Liver (tissue), 9 donors: ENCODE data around the gene RAB31. TPM values are rescaled to one million over a fixed set of nuclear protein-coding genes. Genes with fewer than 3 reads are reported as not detected.

Experiments used
- DNase-seq: peaks from one replicate; pipeline ENCODE4 v3.0.0-alpha.2; 2017; ENCODE audit warnings: low spot score
- H3K27ac ChIP-seq, 2 donors: one replicate each; pipeline ENCODE4 v1.7.0; 2013; ENCODE audit warnings: inconsistent platforms in 2 of 2, low read length in 2 of 2, control low read depth in 1 of 2, low read depth in 1 of 2, mild to moderate bottlenecking in 1 of 2
- H3K27me3 ChIP-seq, 4 donors: one replicate each; pipeline versions ENCODE4 v1.6.1 to v1.7.0; 2013; ENCODE audit warnings: low read length in 3 of 4, inconsistent platforms in 1 of 4, mild to moderate bottlenecking in 1 of 4, moderate library complexity in 1 of 4; ENCODE audit not compliant: control insufficient read depth in 4 of 4, insufficient read depth in 4 of 4
- H3K36me3 ChIP-seq, 4 donors: one replicate each; pipeline versions ENCODE4 v1.6.1 to v1.7.0; 2013; ENCODE audit warnings: low read length in 3 of 4, mild to moderate bottlenecking in 3 of 4, low read depth in 1 of 4, moderate library complexity in 1 of 4; ENCODE audit not compliant: control insufficient read depth in 4 of 4, insufficient read depth in 3 of 4
- H3K4me1 ChIP-seq, 4 donors: one replicate each; pipeline versions ENCODE4 v1.6.1 to v1.7.0; 2013; ENCODE audit warnings: low read length in 3 of 4, mild to moderate bottlenecking in 3 of 4, moderate library complexity in 1 of 4; ENCODE audit not compliant: control insufficient read depth in 4 of 4, insufficient read depth in 4 of 4
- H3K4me3 ChIP-seq, 3 donors: one replicate each; pipeline versions ENCODE4 v1.6.1 to v1.7.0; 2013; ENCODE audit warnings: low read length in 3 of 3, control low read depth in 1 of 3, low read depth in 1 of 3, mild to moderate bottlenecking in 1 of 3
- H3K9ac ChIP-seq, 2 donors: one replicate each; pipeline ENCODE4 v1.7.0; 2013; ENCODE audit warnings: low read length in 2 of 2, mild to moderate bottlenecking in 2 of 2, moderate library complexity in 2 of 2, control low read depth in 1 of 2, low read depth in 1 of 2
- H3K9me3 ChIP-seq, 4 donors: one replicate each; pipeline versions ENCODE4 v1.6.1 to v1.7.0; 2013; ENCODE audit warnings: low read length in 3 of 4; ENCODE audit not compliant: control insufficient read depth in 4 of 4
- ATF3 ChIP-seq: IDR thresholded peaks from 2 replicates; pipeline ENCODE4 v1.6.1; 2016; ENCODE audit warnings: antibody characterized with exemption
- CTCF ChIP-seq: fragments of 150-350 bp; IDR thresholded peaks from 2 replicates; pipeline ENCODE4 v1.5.1; 2017; ENCODE audit warnings: improper control_type of control experiment, low read depth, low read length; ENCODE audit not compliant: missing input control
- EGR1 ChIP-seq, 2 donors: IDR thresholded peaks; 2 replicates each; pipeline ENCODE4 v1.6.1; 2016 to 2018; ENCODE audit warnings: antibody characterized with exemption in 2 of 2, low read depth in 2 of 2
- FOXA1 ChIP-seq: IDR thresholded peaks from 2 replicates; pipeline ENCODE4 v1.6.1; 2016; ENCODE audit warnings: antibody characterized with exemption
- FOXA2 ChIP-seq: IDR thresholded peaks from 2 replicates; pipeline ENCODE4 v1.6.1; 2016; ENCODE audit warnings: antibody characterized with exemption
- GABPA ChIP-seq, 2 donors: IDR thresholded peaks in 1 of 2; conservative IDR thresholded peaks in 1 of 2; 2 replicates each; pipeline ENCODE4 v1.6.1; 2016; ENCODE audit warnings: antibody characterized with exemption in 2 of 2, mild to moderate bottlenecking in 1 of 2, moderate library complexity in 1 of 2
- HNF4A ChIP-seq, 2 donors: conservative IDR thresholded peaks; 2 replicates each; pipeline ENCODE4 v1.6.1; 2016; ENCODE audit warnings: antibody characterized with exemption in 2 of 2, mild to moderate bottlenecking in 2 of 2
- JUND ChIP-seq, 2 donors: IDR thresholded peaks; 2 replicates each; pipeline ENCODE4 v1.6.1; 2016; ENCODE audit warnings: antibody characterized with exemption in 2 of 2
- MAX ChIP-seq: IDR thresholded peaks from 2 replicates; pipeline ENCODE4 v1.6.1; 2016; ENCODE audit warnings: antibody characterized with exemption
- NR2F2 ChIP-seq: IDR thresholded peaks from 2 replicates; pipeline ENCODE4 v1.6.1; 2016; ENCODE audit warnings: antibody characterized with exemption
- RAD21 ChIP-seq, 2 donors: IDR thresholded peaks; 2 replicates each; pipeline ENCODE4 v1.6.1; 2016; ENCODE audit warnings: antibody characterized with exemption in 2 of 2, mild to moderate bottlenecking in 2 of 2
- REST ChIP-seq: IDR thresholded peaks from 2 replicates; pipeline ENCODE4 v1.6.1; 2016; ENCODE audit warnings: antibody characterized with exemption, mild to moderate bottlenecking
- RXRA ChIP-seq, 2 donors: IDR thresholded peaks; 2 replicates each; pipeline ENCODE4 v1.6.1; 2017 to 2018; ENCODE audit warnings: antibody characterized with exemption in 2 of 2, mild to moderate bottlenecking in 1 of 2
- SP1 ChIP-seq: IDR thresholded peaks from 2 replicates; pipeline ENCODE4 v1.6.1; 2018; ENCODE audit warnings: antibody characterized with exemption, mild to moderate bottlenecking
- TAF1 ChIP-seq: conservative IDR thresholded peaks from 2 replicates; pipeline ENCODE4 v1.6.1; 2016; ENCODE audit warnings: antibody characterized with exemption, mild to moderate bottlenecking
- YY1 ChIP-seq: IDR thresholded peaks from 2 replicates; pipeline ENCODE4 v1.6.1; 2016; ENCODE audit warnings: antibody characterized with exemption, mild to moderate bottlenecking
- ZBTB33 ChIP-seq: IDR thresholded peaks from 2 replicates; pipeline ENCODE4 v1.6.1; 2016; ENCODE audit warnings: antibody characterized with exemption
- WGBS: extraction: QIAGEN DNeasy Blood & Tissue Kit; methylation state at CpG from one replicate; pipeline ENCODE4 v1.1.7; 2013; 5-methylcytosine and 5-hydroxymethylcytosine counted together
- polyA plus RNA-seq, 2 donors: library from polyadenylated mRNA; stranded (reverse) in 1 of 2; unstranded in 1 of 2; fragments of 200-250 nt in 1 of 2; fragments of >200 nt in 1 of 2; fragmentation: Nextera tagmentation in 1 of 2; extraction: Ambion mirVana in 1 of 2; gene quantifications; one replicate each; pipeline versions ENCODE4 v1.2.1 to v1.2.3, GENCODE V29; 2013 to 2015
- total RNA-seq, 2 donors: library from RNA; depleted of rRNA; stranded (reverse); fragments of >200 nt; gene quantifications; one replicate each; pipeline ENCODE4 v1.2.3, GENCODE V29; 2014
- donor health status: healthy.
- donor health status: healthy.
- donor health status: healthy.
- donor health status: healthy.
- donor health status: healthy.

The RAB31 gene
- total and polyA plus RNA-seq, 4 donors, result 3.6 to 12.8 (median 9.7) TPM

GRCh38 chr18:9760641-9761040 lies 52.5 kb downstream of the RAB31 start:
- no peaks in the 10 kb centered on the region for H3K36me3 ChIP-seq
- no peak for DNase-seq
- no peaks in the 10 kb centered on the region for H3K4me1 ChIP-seq
- H3K9ac ChIP-seq, result no peak overlapping the region
- no peak overlapping the region for H3K4me3 ChIP-seq
- H3K27ac ChIP-seq, result no peak overlapping the region
- 73% methylated on average over 6 of the region's 6 CpGs for WGBS
- no peak for TF ChIP-seq ATF3
- TF ChIP-seq TAF1, result no peak
- TF ChIP-seq MAX, result no peak
- H3K27me3 ChIP-seq, result no peaks in the 10 kb centered on the region
- no peaks in the 10 kb centered on the region for H3K9me3 ChIP-seq

- H3K9me3 ChIP-seq, result no peaks in the 10 kb centered on the region
- DNase-seq, result no peak
- TF ChIP-seq GABPA (IDR thresholded peaks at IDR 0.05 in 1 of 2, conservative IDR thresholded peaks at IDR 0.05 in 1 of 2) (no peak), ATF3 (no peak), YY1 (no peak), EGR1 (IDR thresholded peaks at IDR 0.05; ENCODE audit: low read depth in 2 of 2) (no peak), FOXA2 (no peak), FOXA1 (no peak), HNF4A (conservative IDR thresholded peaks at IDR 0.05) (no peak), NR2F2 (no peak)
- H3K9ac ChIP-seq, result no peak overlapping the region
- no peak overlapping the region for H3K27ac ChIP-seq
- H3K4me1 ChIP-seq, result peaks cover 0 to 1% (median 0%) of the 10 kb centered on the region in 4 donors
- WGBS, result 78% methylated on average over 5 of the region's 5 CpGs
- H3K4me3 ChIP-seq, result no peak overlapping the region
- no peaks in the 10 kb centered on the region for H3K36me3 ChIP-seq
- H3K27me3 ChIP-seq, result no peaks in the 10 kb centered on the region
These were observed 54.4 kb downstream of the RAB31 start for GRCh38 chr18:9762526-9762925.

- no peaks in the 10 kb centered on the region for H3K9me3 ChIP-seq
- no peaks in the 10 kb centered on the region for H3K27me3 ChIP-seq
- DNase-seq, result no peak
- TF ChIP-seq JUND (IDR thresholded peaks at IDR 0.05) (no peak), FOXA2 (no peak), FOXA1 (no peak), NR2F2 (no peak), RAD21 (IDR thresholded peaks at IDR 0.05) (no peak), EGR1 (IDR thresholded peaks at IDR 0.05; ENCODE audit: low read depth in 2 of 2) (no peak), ZBTB33 (no peak), TAF1 (no peak), HNF4A (conservative IDR thresholded peaks at IDR 0.05) (no peak), RXRA (IDR thresholded peaks at IDR 0.05) (no peak), YY1 (no peak), REST (no peak), SP1 (no peak), CTCF (no peak), ATF3 (no peak)
- peaks cover 0 to 1% (median 0%) of the 10 kb centered on the region in 4 donors for H3K4me1 ChIP-seq
- no peak overlapping the region for H3K27ac ChIP-seq
- H3K9ac ChIP-seq, result no peak overlapping the region
- no peaks in the 10 kb centered on the region for H3K36me3 ChIP-seq
- H3K4me3 ChIP-seq, result no peak overlapping the region
- WGBS, result 94% methylated on average over 5 of the region's 5 CpGs
These were observed 55.1 kb downstream of the RAB31 start for GRCh38 chr18:9763157-9763556.
